GM12872 (cell line): ENCODE data around the gene TGFBRAP1.

Source experiments
- TF ChIP-seq, protein P1 (sequence below): IDR thresholded peaks from 3 replicates; pipeline ENCODE4 v1.5.1; 2011; ENCODE audit warnings: low read depth, mild to moderate bottlenecking, low read length, moderate library complexity; ENCODE audit not compliant: insufficient read depth

Gene TGFBRAP1

DNA sequence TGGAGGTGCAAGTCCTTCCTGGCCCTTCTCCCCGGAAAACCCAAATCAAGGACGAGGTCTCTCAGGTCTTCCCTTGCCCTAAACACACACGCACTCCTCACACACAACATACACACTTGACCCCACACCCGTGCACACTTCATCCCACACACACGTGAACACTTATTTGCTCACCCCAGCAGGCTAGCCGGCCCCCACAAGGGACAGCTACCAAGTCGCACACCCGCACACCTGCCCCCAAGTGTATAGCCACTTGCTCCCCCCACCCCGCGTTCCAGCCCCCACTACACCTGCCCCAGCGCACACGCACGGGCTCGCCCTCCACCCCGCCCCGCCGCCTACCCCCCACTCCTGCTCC lies 359 bp downstream of the TGFBRAP1 start:
- TF ChIP-seq, protein P1, sequence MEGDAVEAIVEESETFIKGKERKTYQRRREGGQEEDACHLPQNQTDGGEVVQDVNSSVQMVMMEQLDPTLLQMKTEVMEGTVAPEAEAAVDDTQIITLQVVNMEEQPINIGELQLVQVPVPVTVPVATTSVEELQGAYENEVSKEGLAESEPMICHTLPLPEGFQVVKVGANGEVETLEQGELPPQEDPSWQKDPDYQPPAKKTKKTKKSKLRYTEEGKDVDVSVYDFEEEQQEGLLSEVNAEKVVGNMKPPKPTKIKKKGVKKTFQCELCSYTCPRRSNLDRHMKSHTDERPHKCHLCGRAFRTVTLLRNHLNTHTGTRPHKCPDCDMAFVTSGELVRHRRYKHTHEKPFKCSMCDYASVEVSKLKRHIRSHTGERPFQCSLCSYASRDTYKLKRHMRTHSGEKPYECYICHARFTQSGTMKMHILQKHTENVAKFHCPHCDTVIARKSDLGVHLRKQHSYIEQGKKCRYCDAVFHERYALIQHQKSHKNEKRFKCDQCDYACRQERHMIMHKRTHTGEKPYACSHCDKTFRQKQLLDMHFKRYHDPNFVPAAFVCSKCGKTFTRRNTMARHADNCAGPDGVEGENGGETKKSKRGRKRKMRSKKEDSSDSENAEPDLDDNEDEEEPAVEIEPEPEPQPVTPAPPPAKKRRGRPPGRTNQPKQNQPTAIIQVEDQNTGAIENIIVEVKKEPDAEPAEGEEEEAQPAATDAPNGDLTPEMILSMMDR: no peak

- TF ChIP-seq, protein P1: no peak
Observed at GRCh38 chr2:105328281-105329196, 996 bp downstream of the TGFBRAP1 start.

- TF ChIP-seq, protein P1: no peak
Observed at GRCh38 chr2:105327690-105328089, 1.8 kb downstream of the TGFBRAP1 start.

DNA sequence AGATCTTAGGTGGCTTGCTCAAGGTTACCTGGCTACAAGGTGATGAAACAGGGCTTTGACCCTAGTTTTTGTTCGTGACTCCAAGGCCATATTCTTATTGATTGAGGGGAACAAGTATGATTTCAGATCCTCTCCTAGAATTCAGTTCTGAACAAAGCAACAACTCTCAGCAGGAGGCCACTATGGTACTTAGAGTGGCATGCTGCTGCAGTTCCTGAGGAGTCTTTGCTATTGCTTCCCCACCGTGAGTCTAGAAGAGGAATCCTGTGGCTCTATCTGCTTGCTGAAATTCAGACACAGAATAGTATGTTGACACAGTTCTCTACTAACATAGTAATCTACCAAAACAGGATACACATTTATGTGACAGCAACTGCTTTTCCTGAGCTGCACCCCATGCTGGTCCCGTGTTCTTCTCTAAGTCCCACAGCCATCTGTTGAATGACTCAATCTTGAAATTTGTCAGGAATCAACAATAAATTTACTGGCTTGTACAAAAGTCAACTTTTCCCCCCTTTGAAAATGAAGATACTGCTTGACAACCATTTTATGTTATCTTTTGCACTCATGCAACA lies 4.1 kb downstream of the TGFBRAP1 start:
- TF ChIP-seq, protein P1: no peak

DNA sequence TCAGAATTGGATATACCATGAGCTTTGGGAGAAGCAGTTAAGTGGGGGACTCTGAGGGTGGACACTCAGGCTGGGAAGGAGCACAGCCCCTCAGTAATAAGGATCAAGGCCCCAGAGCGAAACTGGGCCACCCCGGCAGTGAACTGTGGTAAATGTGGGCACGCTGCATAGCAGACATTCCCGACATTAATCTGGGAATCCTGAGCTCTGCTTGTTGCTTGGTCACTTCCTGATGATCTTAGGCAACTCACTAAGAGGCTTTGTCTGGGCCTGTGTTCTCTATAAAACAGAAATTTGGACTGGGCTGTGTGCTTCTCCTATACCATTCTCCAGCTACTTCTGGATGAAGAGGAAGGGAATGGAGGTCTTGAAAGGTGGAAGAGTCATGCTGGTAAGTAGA lies 4.8 kb downstream of the TGFBRAP1 start:
- TF ChIP-seq, protein P1: no peak

GRCh38 chr2:105324101-105324500 lies 5.4 kb downstream of the TGFBRAP1 start:
- TF ChIP-seq, protein P1: no peak

DNA sequence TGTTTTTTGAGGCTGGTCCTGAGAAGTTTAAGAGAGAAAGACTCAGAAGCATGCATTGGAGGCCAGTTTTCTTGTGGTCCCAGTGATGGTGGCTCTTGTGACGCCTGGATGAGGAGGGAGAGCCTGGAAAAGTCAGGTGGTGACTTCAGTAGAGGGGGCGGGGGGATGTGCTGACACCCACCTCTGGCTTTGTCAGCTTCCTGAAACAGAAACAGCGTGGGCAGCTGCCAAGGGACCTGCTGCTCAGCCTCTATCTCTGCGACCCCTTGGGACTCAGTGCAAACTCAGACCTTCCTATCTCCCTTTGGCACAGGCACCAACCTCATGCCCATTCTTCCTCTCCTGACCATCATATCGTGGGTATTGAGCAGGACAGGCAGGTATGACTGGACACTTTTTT lies 6.4 kb downstream of the TGFBRAP1 start:
- TF ChIP-seq, protein P1: no peak
